GM23248 (cell line): ENCODE data around the gene PRKCE. TPM values are rescaled to one million over a fixed set of nuclear protein-coding genes. Genes with fewer than 3 reads are reported as not detected.

ENCODE experiments used
- DNase-seq: peaks from one replicate; pipeline ENCODE4 v3.0.0-alpha.2; 2015
- H2AFZ ChIP-seq: fragments of 200-600 bp; sonication (generic); 2 replicates; pipeline ENCODE4 v1.6.1; 2016; ENCODE audit warnings: antibody characterized with exemption
- H3F3A ChIP-seq: fragments of 200-600 bp; sonication (generic); 2 replicates; pipeline ENCODE4 v1.6.1; 2016; ENCODE audit warnings: mild to moderate bottlenecking, antibody characterized with exemption, mixed run types; ENCODE audit not compliant: insufficient read depth
- H3K27ac ChIP-seq: fragments of 200-600 bp; sonication (generic); 2 replicates; pipeline ENCODE4 v1.5.1; 2016; ENCODE audit warnings: mild to moderate bottlenecking
- H3K27me3 ChIP-seq: fragments of 200-600 bp; sonication (generic); replicated peaks from 2 replicates; pipeline ENCODE4 v1.6.1; 2016; ENCODE audit warnings: mild to moderate bottlenecking; ENCODE audit not compliant: insufficient read depth
- H3K36me3 ChIP-seq: fragments of 200-600 bp; sonication (generic); 2 replicates; pipeline ENCODE4 v1.6.1; 2016; ENCODE audit warnings: low read depth, mild to moderate bottlenecking
- H3K4me1 ChIP-seq: fragments of 200-600 bp; sonication (generic); 2 replicates; pipeline ENCODE4 v1.6.1; 2016; ENCODE audit warnings: mild to moderate bottlenecking; ENCODE audit not compliant: insufficient read depth
- H3K4me2 ChIP-seq: fragments of 200-600 bp; sonication (generic); one replicate; pipeline ENCODE4 v1.6.1; 2016; ENCODE audit warnings: mild to moderate bottlenecking; ENCODE audit not compliant: unreplicated experiment
- H3K4me3 ChIP-seq: fragments of 200-600 bp; sonication (generic); 2 replicates; pipeline ENCODE4 v1.5.1; 2016; ENCODE audit warnings: mild to moderate bottlenecking
- H3K79me2 ChIP-seq: fragments of 200-600 bp; sonication (generic); 2 replicates; pipeline ENCODE4 v1.6.1; 2016; ENCODE audit warnings: mild to moderate bottlenecking; ENCODE audit not compliant: insufficient read depth
- H3K9ac ChIP-seq: fragments of 200-600 bp; sonication (generic); 2 replicates; pipeline ENCODE4 v1.6.1; 2016; ENCODE audit warnings: mild to moderate bottlenecking
- H3K9me2 ChIP-seq: fragments of 200-600 bp; sonication (generic); 2 replicates; pipeline ENCODE4 v1.6.1; 2016; ENCODE audit warnings: mixed run types, mild to moderate bottlenecking, moderate library complexity; ENCODE audit not compliant: insufficient read depth
- H3K9me3 ChIP-seq: fragments of 200-600 bp; sonication (generic); one replicate; pipeline ENCODE4 v1.6.1; 2017; ENCODE audit warnings: low read depth
- H4K20me1 ChIP-seq: fragments of 200-600 bp; sonication (generic); 2 replicates; pipeline ENCODE4 v1.6.0; 2016; ENCODE audit not compliant: insufficient read depth
- EZH2 ChIP-seq: fragments of 200-600 bp; sonication (generic); IDR thresholded peaks from 2 replicates; pipeline ENCODE4 v1.6.1; 2018; ENCODE audit warnings: antibody characterized with exemption, mild to moderate bottlenecking; ENCODE audit not compliant: insufficient read depth, poor library complexity, severe bottlenecking
- EZH2phosphoT487 ChIP-seq: fragments of 200-600 bp; sonication (generic); IDR thresholded peaks from 2 replicates; pipeline ENCODE4 v1.6.1; 2018; ENCODE audit warnings: antibody characterized with exemption, moderate library complexity, mild to moderate bottlenecking, low read depth; ENCODE audit not compliant: insufficient read depth
- WGBS, 2 experiments: methylation state at CpG; one replicate each; pipeline ENCODE4 v1.1.6; 2015 to 2017; ENCODE audit warnings: low lambda C conversion rate in 2 of 2, low coverage in 1 of 2; ENCODE audit errors: missing lambda C conversion rate in 2 of 2; 5-methylcytosine and 5-hydroxymethylcytosine counted together
- in situ Hi-C: fragments of 300-500 bp; cut with MboI; formaldehyde crosslinking; loops from 2 replicates; pipeline ENCODE4 v1.15.0; 2020
- polyA plus RNA-seq: library from polyadenylated mRNA; unstranded; fragments of >200 nt; fragmentation: Nextera tagmentation; extraction: Ambion mirVana; gene quantifications from 2 replicates; pipeline ENCODE4 v1.2.1, GENCODE V29; 2016
- total RNA-seq: library from RNA; depleted of rRNA; stranded (reverse); fragments of >200 nt; shearing (Covaris generic); gene quantifications from 2 replicates; pipeline ENCODE4 v1.2.3, GENCODE V29; 2014

PRKCE gene
- total and polyA plus RNA-seq, 2 experiments from 2014 or later = 5.9 to 7.0 TPM

GRCh38 chr2:46101557-46102220 lies 450.2 kb downstream of the PRKCE start:
- H3F3A ChIP-seq = peaks cover 35% of the 10 kb centered on the region
- H3K36me3 ChIP-seq = peaks cover 4% of the 10 kb centered on the region; the same call in 1 of the 2 replicates
- no peak for DNase-seq
- no peak overlapping the region for H3K9ac ChIP-seq
- H3K4me1 ChIP-seq = peaks cover 24% of the 10 kb centered on the region
- TF ChIP-seq EZH2phosphoT487 = no peak
- no peak for TF ChIP-seq EZH2
- no peaks in the 10 kb centered on the region for H3K27me3 ChIP-seq
- no peaks in the 10 kb centered on the region for H3K79me2 ChIP-seq
- no peak overlapping the region for H3K4me3 ChIP-seq
- in situ Hi-C loops = no loop called here
- H3K9me3 ChIP-seq = no peaks in the 10 kb centered on the region
- H4K20me1 ChIP-seq = no peaks in the 10 kb centered on the region
- WGBS, 2 experiments = 97 to 99% methylated on average over 9 of the region's 9 CpGs
- H3K4me2 ChIP-seq = no peak overlapping the region
- H3K9me2 ChIP-seq = no peaks in the 10 kb centered on the region
- H3K27ac ChIP-seq = no peak overlapping the region
- H2AFZ ChIP-seq = no peak overlapping the region

GRCh38 chr2:46106690-46107089 lies 455.2 kb downstream of the PRKCE start:
- H3K4me2 ChIP-seq = no peak overlapping the region
- no peak overlapping the region for H2AFZ ChIP-seq
- no peaks in the 10 kb centered on the region for H4K20me1 ChIP-seq
- H3K9me2 ChIP-seq = no peaks in the 10 kb centered on the region
- no peaks in the 10 kb centered on the region for H3F3A ChIP-seq
- in situ Hi-C loops = no loop called here
- H3K27ac ChIP-seq = no peak overlapping the region
- no peaks in the 10 kb centered on the region for H3K9me3 ChIP-seq
- 41 to 46% methylated on average over 2 of the region's 2 CpGs for WGBS, 2 experiments
- peaks cover 4% of the 10 kb centered on the region; the same call in 1 of the 2 replicates for H3K36me3 ChIP-seq
- no peaks in the 10 kb centered on the region for H3K79me2 ChIP-seq
- no peaks in the 10 kb centered on the region for H3K4me1 ChIP-seq
- no peaks in the 10 kb centered on the region for H3K27me3 ChIP-seq
- H3K9ac ChIP-seq = no peak overlapping the region
- no peak for DNase-seq
- TF ChIP-seq EZH2 = no peak
- TF ChIP-seq EZH2phosphoT487 = no peak
- no peak overlapping the region for H3K4me3 ChIP-seq

GRCh38 chr2:46114996-46115395 lies 463.5 kb downstream of the PRKCE start:
- H3K4me2 ChIP-seq = no peak overlapping the region
- H3K4me3 ChIP-seq = no peak overlapping the region
- no peak overlapping the region for H3K27ac ChIP-seq
- no peak for DNase-seq
- no peak for TF ChIP-seq EZH2phosphoT487
- no peak for TF ChIP-seq EZH2
- peaks cover 25% of the 10 kb centered on the region for H3F3A ChIP-seq
- no peaks in the 10 kb centered on the region for H3K27me3 ChIP-seq
- no peaks in the 10 kb centered on the region for H3K36me3 ChIP-seq
- no peak overlapping the region for H2AFZ ChIP-seq
- no peaks in the 10 kb centered on the region for H3K9me3 ChIP-seq
- no peaks in the 10 kb centered on the region for H3K9me2 ChIP-seq
- in situ Hi-C loops = no loop called here
- H3K79me2 ChIP-seq = 0 out of 2 replicates have a peak, but pooled peaks cover 9% of the 10 kb centered on the region
- H4K20me1 ChIP-seq = no peaks in the 10 kb centered on the region
- H3K9ac ChIP-seq = no peak overlapping the region
- peaks cover 42% of the 10 kb centered on the region for H3K4me1 ChIP-seq
- 100% methylated on average over 2 of the region's 2 CpGs for WGBS, 2 experiments

- TF ChIP-seq EZH2phosphoT487 (no peak), EZH2 (no peak)
- H3K4me2 ChIP-seq = peak overlapping the region; percentile 55
- H3K4me3 ChIP-seq = no peak overlapping the region
- no peaks in the 10 kb centered on the region for H3K9me2 ChIP-seq
- H2AFZ ChIP-seq = peak overlapping the region; percentile 63; the same call in 1 of the 2 replicates
- H3K27me3 ChIP-seq = no peaks in the 10 kb centered on the region
- peak overlapping the region; percentile 53 for H3K9ac ChIP-seq
- 68 to 70% methylated on average over 2 of the region's 2 CpGs for WGBS, 2 experiments
- 0 out of 2 replicates have a peak, but pooled peaks cover 9% of the 10 kb centered on the region for H3K79me2 ChIP-seq
- no peaks in the 10 kb centered on the region for H3K9me3 ChIP-seq
- no peaks in the 10 kb centered on the region for H3K36me3 ChIP-seq
- H3K27ac ChIP-seq = peak overlapping the region; percentile 66
- DNase-seq = no peak
- no peaks in the 10 kb centered on the region for H4K20me1 ChIP-seq
- peaks cover 47% of the 10 kb centered on the region for H3K4me1 ChIP-seq
- H3F3A ChIP-seq = peaks cover 34% of the 10 kb centered on the region
- in situ Hi-C loops = no loop called here
Measured at GRCh38 chr2:46116150-46116549, 464.7 kb downstream of the PRKCE start.
